ENCODE measurements around the gene COL5A1.
"Not testable (repeated sequence)": the region's sequence is repeated elsewhere in the genome, so short reads cannot be mapped to it uniquely, and the experiment has no call there.

The COL5A1 gene

GRCh38 chr9:134663084-134663483 lies 21.5 kb downstream of the COL5A1 start:
- Mint-ChIP-seq H3K4me3 (no peak overlapping the region), H3K27me3 (peaks cover 17% of the 10 kb centered on the region), H3K27ac (ENCODE audit: low read depth) (no peak overlapping the region), H3K4me1 (no peaks in the 10 kb centered on the region), H3K9me3 (peaks cover 5% of the 10 kb centered on the region), H3K36me3 (ENCODE audit: insufficient read depth) (no peaks in the 10 kb centered on the region)
- ATAC-seq (replicated peaks; ENCODE audit: extremely low read depth, poor library complexity, severe bottlenecking): no peak
- DNase-seq (ENCODE audit: low spot score in 2 of 2): no peak

GRCh38 chr9:134663753-134664415 lies 22.3 kb downstream of the COL5A1 start:
- no peak overlapping the region for H3K27ac Mint-ChIP-seq (ENCODE audit: low read depth)
- no peaks in the 10 kb centered on the region for H3K4me1 Mint-ChIP-seq
- no peaks in the 10 kb centered on the region for H3K36me3 Mint-ChIP-seq (ENCODE audit: insufficient read depth)
- peaks cover 17% of the 10 kb centered on the region for H3K27me3 Mint-ChIP-seq
- ATAC-seq (replicated peaks; ENCODE audit: extremely low read depth, poor library complexity, severe bottlenecking) (no peak), DNase-seq (ENCODE audit: low spot score in 2 of 2) (no peak)
- H3K4me3 Mint-ChIP-seq: no peak overlapping the region
- H3K9me3 Mint-ChIP-seq: peaks cover 5% of the 10 kb centered on the region

DNA sequence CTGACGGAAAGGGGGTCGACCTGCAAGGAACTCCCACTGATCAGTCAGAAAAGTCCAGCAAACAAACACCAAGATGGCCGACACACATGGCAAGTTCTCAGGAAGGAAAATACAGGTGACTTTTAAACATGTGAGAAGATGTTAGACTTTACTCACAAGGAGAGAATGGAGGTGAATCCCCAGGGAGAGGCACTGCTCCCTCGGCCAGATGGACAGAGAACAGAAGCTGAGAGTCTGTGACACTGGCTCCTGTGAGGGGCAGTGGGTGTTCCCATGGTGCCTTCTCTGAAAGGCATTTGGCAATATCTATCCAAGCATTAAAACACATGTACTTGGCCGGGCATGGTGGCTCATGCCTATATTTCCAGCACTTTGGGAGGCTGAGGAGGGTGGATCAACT lies 22.8 kb downstream of the COL5A1 start:
- H3K27me3 Mint-ChIP-seq: peaks cover 17% of the 10 kb centered on the region
- H3K27ac Mint-ChIP-seq (ENCODE audit: low read depth): no peak overlapping the region
- ATAC-seq (replicated peaks; ENCODE audit: extremely low read depth, poor library complexity, severe bottlenecking) (no peak), DNase-seq (ENCODE audit: low spot score in 2 of 2) (no peak)
- no peak overlapping the region for H3K4me3 Mint-ChIP-seq
- H3K36me3 Mint-ChIP-seq (ENCODE audit: insufficient read depth): no peaks in the 10 kb centered on the region
- no peaks in the 10 kb centered on the region for H3K4me1 Mint-ChIP-seq
- peaks cover 5% of the 10 kb centered on the region for H3K9me3 Mint-ChIP-seq

DNA sequence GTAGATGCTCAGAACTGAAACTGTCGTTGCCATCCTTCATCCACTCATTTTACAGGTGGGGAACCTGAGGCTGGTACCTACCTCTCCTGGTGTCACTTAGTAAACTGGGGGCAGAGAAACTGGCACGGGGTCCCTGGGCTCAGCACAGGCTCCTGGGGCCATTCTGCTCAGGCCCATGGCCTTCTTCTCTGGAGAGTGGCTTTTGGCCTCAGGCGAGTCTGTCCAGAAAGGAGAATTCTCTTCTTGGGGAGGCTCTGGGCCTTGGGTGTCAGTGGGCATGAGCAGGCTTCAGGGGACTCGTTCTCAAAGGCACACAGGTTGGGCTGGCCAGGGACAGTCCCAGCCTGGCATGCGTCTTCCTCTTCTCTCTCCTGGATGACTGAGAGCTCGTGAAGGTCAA lies 24.6 kb downstream of the COL5A1 start:
- Mint-ChIP-seq H3K9me3 (no peaks in the 10 kb centered on the region), H3K36me3 (ENCODE audit: insufficient read depth) (no peaks in the 10 kb centered on the region), H3K27ac (ENCODE audit: low read depth) (no peak overlapping the region), H3K4me1 (no peaks in the 10 kb centered on the region), H3K27me3 (peaks cover 17% of the 10 kb centered on the region), H3K4me3 (no peak overlapping the region)
- ATAC-seq (replicated peaks; ENCODE audit: extremely low read depth, poor library complexity, severe bottlenecking): no peak
- no peak for DNase-seq (ENCODE audit: low spot score in 2 of 2)

- DNase-seq (ENCODE audit: low spot score in 2 of 2) (no peak), ATAC-seq (replicated peaks; ENCODE audit: extremely low read depth, poor library complexity, severe bottlenecking) (no peak)
- no peaks in the 10 kb centered on the region for H3K9me3 Mint-ChIP-seq
- peaks cover 15% of the 10 kb centered on the region for H3K27me3 Mint-ChIP-seq
- no peaks in the 10 kb centered on the region for H3K4me1 Mint-ChIP-seq
- H3K27ac Mint-ChIP-seq (ENCODE audit: low read depth): no peak overlapping the region
- H3K36me3 Mint-ChIP-seq (ENCODE audit: insufficient read depth): no peaks in the 10 kb centered on the region
- no peak overlapping the region for H3K4me3 Mint-ChIP-seq
These were observed 25.2 kb downstream of the COL5A1 start for GRCh38 chr9:134666831-134667230.

- not testable (repeated sequence) for DNase-seq (ENCODE audit: low spot score in 2 of 2); ATAC-seq (replicated peaks; ENCODE audit: extremely low read depth, poor library complexity, severe bottlenecking); H3K4me3 Mint-ChIP-seq; H3K27me3 Mint-ChIP-seq; H3K27ac Mint-ChIP-seq (ENCODE audit: low read depth); H3K4me1 Mint-ChIP-seq; H3K36me3 Mint-ChIP-seq (ENCODE audit: insufficient read depth); H3K9me3 Mint-ChIP-seq
These were observed 27.4 kb downstream of the COL5A1 start for GRCh38 chr9:134668977-134669376.

DNA sequence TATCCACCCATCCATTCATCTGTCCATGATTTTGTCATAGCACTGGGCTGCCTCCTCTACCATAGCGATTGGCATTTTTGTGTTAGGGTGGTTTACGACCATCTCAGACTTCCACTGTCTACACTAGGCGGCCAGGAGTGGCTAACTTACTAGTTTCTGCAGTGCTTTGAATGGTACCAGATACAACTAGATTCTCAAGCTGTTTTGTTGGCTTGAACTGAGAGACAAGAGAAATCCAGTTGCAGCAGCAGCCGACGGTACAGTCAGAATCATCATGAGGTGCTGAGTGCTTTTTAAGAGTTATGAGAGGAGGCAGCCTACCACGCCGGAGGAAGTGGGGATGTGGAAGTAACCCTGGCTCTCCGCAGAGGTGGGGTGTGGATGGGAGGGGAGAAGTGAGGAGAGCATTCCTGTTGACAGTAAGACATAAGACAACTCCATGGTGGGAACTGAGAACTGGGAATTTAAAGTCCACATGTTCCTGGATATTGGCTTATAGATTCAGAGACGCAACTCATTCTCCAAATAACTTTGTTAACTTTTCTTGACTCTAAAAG lies 27.9 kb downstream of the COL5A1 start:
- Mint-ChIP-seq H3K36me3 (ENCODE audit: insufficient read depth) (no peaks in the 10 kb centered on the region), H3K27me3 (no peaks in the 10 kb centered on the region), H3K4me1 (no peaks in the 10 kb centered on the region), H3K9me3 (no peaks in the 10 kb centered on the region), H3K27ac (ENCODE audit: low read depth) (no peak overlapping the region), H3K4me3 (no peak overlapping the region)
- no peak for ATAC-seq (replicated peaks; ENCODE audit: extremely low read depth, poor library complexity, severe bottlenecking)
- no peak for DNase-seq (ENCODE audit: low spot score in 2 of 2)

DNA sequence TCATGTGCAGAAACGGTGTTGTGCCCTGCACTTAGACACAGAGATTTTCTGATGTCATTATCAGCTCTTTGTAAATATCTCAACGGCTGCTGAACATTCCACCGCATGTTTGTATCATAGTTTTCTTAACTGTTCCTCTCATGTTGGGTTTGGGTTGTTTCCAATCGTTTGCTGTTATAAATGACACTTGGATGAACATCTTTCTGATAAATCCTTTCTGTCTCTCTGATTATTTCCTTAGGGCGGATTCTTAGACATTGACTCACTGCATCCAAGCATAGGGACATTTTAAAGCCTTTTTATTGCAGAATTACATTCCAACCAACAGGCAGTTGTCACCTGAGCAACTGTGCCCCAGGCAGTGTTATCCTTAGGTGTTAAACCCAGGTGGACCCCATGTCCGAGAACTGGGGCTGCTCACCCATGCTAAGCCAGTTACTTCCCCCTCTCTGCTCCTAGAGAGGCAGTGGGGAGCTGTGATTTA lies 28.5 kb downstream of the COL5A1 start:
- H3K4me1 Mint-ChIP-seq: no peaks in the 10 kb centered on the region
- ATAC-seq (replicated peaks; ENCODE audit: extremely low read depth, poor library complexity, severe bottlenecking): no peak
- H3K27ac Mint-ChIP-seq (ENCODE audit: low read depth): no peak overlapping the region
- H3K4me3 Mint-ChIP-seq: no peak overlapping the region
- H3K9me3 Mint-ChIP-seq: no peaks in the 10 kb centered on the region
- H3K27me3 Mint-ChIP-seq: no peaks in the 10 kb centered on the region
- no peaks in the 10 kb centered on the region for H3K36me3 Mint-ChIP-seq (ENCODE audit: insufficient read depth)
- no peak for DNase-seq (ENCODE audit: low spot score in 2 of 2)

DNA sequence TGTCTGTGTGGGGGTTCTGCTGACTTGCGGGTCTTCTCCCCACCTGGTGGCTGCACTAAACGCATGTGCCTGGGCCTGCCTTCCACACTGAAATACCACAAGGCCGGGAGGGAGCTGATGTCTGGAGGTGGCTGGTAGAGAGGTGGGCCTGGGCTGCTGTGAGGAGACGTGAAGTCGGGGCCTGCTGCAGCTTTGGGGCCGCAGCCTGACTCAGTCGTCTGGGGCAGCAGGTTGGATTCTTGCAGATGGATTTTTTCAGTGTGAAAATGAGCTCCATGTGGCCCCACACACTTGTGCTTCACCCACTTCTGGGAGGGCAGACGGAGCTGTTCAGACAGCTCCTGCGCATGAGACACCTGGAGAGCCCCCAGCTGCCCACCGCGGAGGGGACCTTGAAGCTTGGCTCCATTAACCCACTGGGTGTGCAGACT lies 29.3 kb downstream of the COL5A1 start:
- DNase-seq (ENCODE audit: low spot score in 2 of 2): no peak
- Mint-ChIP-seq H3K9me3 (no peaks in the 10 kb centered on the region), H3K36me3 (ENCODE audit: insufficient read depth) (no peaks in the 10 kb centered on the region), H3K27me3 (no peaks in the 10 kb centered on the region), H3K27ac (ENCODE audit: low read depth) (no peak overlapping the region), H3K4me3 (no peak overlapping the region), H3K4me1 (no peaks in the 10 kb centered on the region)
- ATAC-seq (replicated peaks; ENCODE audit: extremely low read depth, poor library complexity, severe bottlenecking): no peak

- H3K27me3 Mint-ChIP-seq: no peaks in the 10 kb centered on the region
- no peak overlapping the region for H3K4me3 Mint-ChIP-seq
- no peak overlapping the region for H3K27ac Mint-ChIP-seq (ENCODE audit: low read depth)
- no peaks in the 10 kb centered on the region for H3K36me3 Mint-ChIP-seq (ENCODE audit: insufficient read depth)
- no peaks in the 10 kb centered on the region for H3K4me1 Mint-ChIP-seq
- ATAC-seq (replicated peaks; ENCODE audit: extremely low read depth, poor library complexity, severe bottlenecking): no peak
- no peaks in the 10 kb centered on the region for H3K9me3 Mint-ChIP-seq
- DNase-seq (ENCODE audit: low spot score in 2 of 2): no peak
These were observed 29.9 kb downstream of the COL5A1 start for GRCh38 chr9:134671341-134672113.

DNA sequence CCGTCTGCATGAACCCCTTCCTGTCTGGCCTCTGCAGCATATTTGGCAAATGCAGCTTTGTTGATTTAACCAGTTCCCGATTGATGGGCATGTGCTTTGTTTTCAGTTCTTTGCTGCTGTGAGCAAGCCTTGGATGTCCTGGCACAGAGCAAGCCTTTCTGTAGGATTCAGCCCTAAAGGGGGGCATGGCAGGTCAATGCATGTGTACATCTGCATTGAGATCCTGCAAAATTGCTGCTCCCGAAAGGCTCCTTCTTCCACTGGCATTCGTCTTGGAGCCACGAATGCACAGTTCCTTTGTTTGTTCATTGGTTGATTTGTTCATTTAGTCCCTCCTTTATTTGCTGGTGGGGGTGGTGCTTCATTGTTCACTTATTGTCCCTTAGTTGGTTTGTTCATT lies 34.8 kb downstream of the COL5A1 start:
- ATAC-seq (replicated peaks; ENCODE audit: extremely low read depth, poor library complexity, severe bottlenecking) (no peak), DNase-seq (ENCODE audit: low spot score in 2 of 2) (no peak)
- Mint-ChIP-seq H3K36me3 (ENCODE audit: insufficient read depth) (no peaks in the 10 kb centered on the region), H3K4me3 (no peak overlapping the region), H3K27me3 (no peaks in the 10 kb centered on the region), H3K4me1 (no peaks in the 10 kb centered on the region), H3K27ac (ENCODE audit: low read depth) (no peak overlapping the region), H3K9me3 (no peaks in the 10 kb centered on the region)

DNA sequence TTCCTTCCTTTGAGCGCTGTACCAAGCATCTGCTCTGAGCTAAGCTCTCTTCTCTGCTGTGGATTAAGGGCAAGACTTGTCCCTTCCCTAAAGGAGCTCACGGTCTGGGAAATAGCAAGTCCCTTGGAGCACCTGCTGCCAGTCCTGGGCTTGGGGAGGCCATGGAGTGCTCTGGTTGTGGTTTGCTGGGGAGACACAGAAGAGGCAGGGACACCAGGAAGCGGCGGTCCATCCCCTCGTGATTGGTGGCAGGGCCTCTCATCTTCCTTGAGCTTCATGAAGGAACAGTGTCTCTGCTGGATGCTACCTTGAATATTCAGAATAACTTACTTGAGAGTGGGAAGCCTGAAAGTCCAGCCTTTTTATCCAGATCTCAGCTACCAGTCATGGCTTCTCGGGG lies 35.3 kb downstream of the COL5A1 start:
- no peak for DNase-seq (ENCODE audit: low spot score in 2 of 2)
- H3K27me3 Mint-ChIP-seq: no peaks in the 10 kb centered on the region
- no peak for ATAC-seq (replicated peaks; ENCODE audit: extremely low read depth, poor library complexity, severe bottlenecking)

GRCh38 chr9:134677743-134678142 lies 36.1 kb downstream of the COL5A1 start:
- H3K9me3 Mint-ChIP-seq: no peaks in the 10 kb centered on the region
- no peaks in the 10 kb centered on the region for H3K4me1 Mint-ChIP-seq
- DNase-seq (ENCODE audit: low spot score in 2 of 2) (no peak), ATAC-seq (replicated peaks; ENCODE audit: extremely low read depth, poor library complexity, severe bottlenecking) (no peak)
- no peaks in the 10 kb centered on the region for H3K27me3 Mint-ChIP-seq
- no peak overlapping the region for H3K27ac Mint-ChIP-seq (ENCODE audit: low read depth)
- no peaks in the 10 kb centered on the region for H3K36me3 Mint-ChIP-seq (ENCODE audit: insufficient read depth)
- no peak overlapping the region for H3K4me3 Mint-ChIP-seq

More for the DNA sequence above, 35.3 kb downstream of the COL5A1 start:
- Mint-ChIP-seq H3K27ac (ENCODE audit: low read depth) (no peak overlapping the region), H3K9me3 (no peaks in the 10 kb centered on the region), H3K36me3 (ENCODE audit: insufficient read depth) (no peaks in the 10 kb centered on the region), H3K4me1 (no peaks in the 10 kb centered on the region), H3K4me3 (no peak overlapping the region)

All from central memory CD8-positive, alpha-beta T cell (primary cell).